Stomach smooth muscle (tissue), 2 donors: Measurements from ENCODE around the gene CYB561D2.
A peak's percentile ranks its signal among the peaks of the same experiment; 100 is the strongest.

ENCODE experiments used
- H3K27ac ChIP-seq: one replicate; pipeline ENCODE4 v1.7.0; 2013; ENCODE audit warnings: mild to moderate bottlenecking, low read length, inconsistent platforms
- H3K27me3 ChIP-seq, 2 donors: one replicate each; pipeline ENCODE4 v1.7.0; 2013; ENCODE audit warnings: low read length in 2 of 2; ENCODE audit not compliant: insufficient read depth in 2 of 2, control insufficient read depth in 1 of 2
- H3K36me3 ChIP-seq, 2 donors: one replicate each; pipeline ENCODE4 v1.7.0; 2013; ENCODE audit warnings: low read length in 2 of 2; ENCODE audit not compliant: control insufficient read depth in 2 of 2, insufficient read depth in 2 of 2
- H3K4me1 ChIP-seq: one replicate; pipeline ENCODE4 v1.7.0; 2013; ENCODE audit warnings: low read length; ENCODE audit not compliant: control insufficient read depth, insufficient read depth
- H3K4me3 ChIP-seq, 2 donors: one replicate each; pipeline ENCODE4 v1.7.0; 2013; ENCODE audit warnings: low read length in 2 of 2
- H3K9ac ChIP-seq, 2 donors: one replicate each; pipeline ENCODE4 v1.7.0; 2013; ENCODE audit warnings: low read length in 2 of 2, mild to moderate bottlenecking in 1 of 2
- H3K9me3 ChIP-seq, 2 donors: one replicate each; pipeline ENCODE4 v1.7.0; 2013; ENCODE audit warnings: low read length in 2 of 2; ENCODE audit not compliant: control insufficient read depth in 2 of 2
- donor health status: healthy.
- donor health status: Pancreatic carcinoma.

CYB561D2 gene

DNA sequence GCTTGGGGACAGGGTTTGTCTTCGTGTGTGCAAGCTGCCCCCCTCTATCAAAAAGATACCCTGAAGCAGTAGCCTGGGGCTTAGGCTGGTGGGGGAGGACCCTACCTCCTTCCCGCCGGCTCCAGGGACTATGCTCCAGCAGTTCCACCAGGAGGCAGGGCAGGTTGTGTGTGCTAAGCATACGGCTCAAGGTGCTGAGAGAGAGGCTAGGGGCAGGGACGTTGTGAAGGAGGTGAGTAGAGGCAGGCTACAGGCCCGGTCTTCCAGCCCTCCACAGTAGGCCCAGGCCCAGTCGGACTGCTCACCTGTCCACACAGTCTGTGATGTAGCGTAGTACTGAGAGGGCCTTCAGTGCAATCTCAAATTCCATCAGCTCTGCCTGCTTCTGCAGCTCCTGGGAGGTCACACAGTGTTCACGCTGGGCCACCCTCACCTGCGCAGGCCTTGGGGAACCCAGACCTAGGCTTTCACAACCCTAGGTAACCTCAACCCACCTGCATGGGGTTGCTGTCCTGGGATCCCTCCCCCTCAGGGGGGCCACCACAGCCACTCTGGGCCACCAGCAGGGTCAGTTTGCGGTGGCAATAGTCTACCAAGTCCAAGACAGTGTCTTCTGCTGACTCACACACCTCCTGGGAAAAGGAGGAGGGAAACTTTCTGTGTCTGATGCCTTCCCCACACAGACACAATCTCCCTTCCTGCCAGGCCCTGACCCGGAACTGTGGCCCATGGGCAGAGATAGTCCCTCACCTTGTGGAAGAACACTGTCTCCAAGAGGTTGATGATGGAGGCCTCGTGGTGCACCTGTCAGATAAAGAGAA, 7.6 kb upstream of the CYB561D2 start:
- Histone ChIP-seq H3K9me3 (no peaks in the 10 kb centered on the region), H3K27ac (no peak overlapping the region), H3K4me1 (peaks cover 37% of the 10 kb centered on the region), H3K4me3 (no peak overlapping the region), H3K9ac (no peak overlapping the region), H3K36me3 (peaks cover 0 to 7% of the 10 kb centered on the region in 2 donors), H3K27me3 (peaks cover 3 to 4% of the 10 kb centered on the region in 2 donors)

DNA sequence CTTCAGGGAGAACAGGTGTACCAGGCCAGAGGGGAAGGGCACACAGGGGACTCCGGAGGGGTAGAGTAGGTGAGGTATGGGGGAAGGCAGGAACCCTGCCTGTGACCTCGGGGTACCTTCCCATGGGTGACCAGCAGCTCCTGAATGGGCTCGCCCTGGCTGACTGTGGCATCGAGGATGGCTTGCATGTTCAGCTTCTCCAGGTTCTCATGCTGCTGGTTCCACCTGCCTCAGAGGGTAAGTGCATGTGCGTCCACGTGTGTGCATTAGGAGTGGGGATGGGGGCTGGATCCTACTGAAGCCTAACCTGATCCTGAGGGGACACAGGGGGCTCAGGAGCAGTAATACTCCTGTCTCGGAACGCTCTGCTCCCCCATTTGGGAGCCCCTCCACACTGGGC, 5.7 kb upstream of the CYB561D2 start:
- Histone ChIP-seq H3K27me3 (peaks cover 3 to 4% of the 10 kb centered on the region in 2 donors), H3K27ac (no peak overlapping the region), H3K9ac (peak overlapping the region in 1 of 2 donors; percentile 46), H3K36me3 (peaks cover 0 to 14% of the 10 kb centered on the region in 2 donors), H3K4me3 (peak overlapping the region; percentile 33 to 69), H3K4me1 (peaks cover 42% of the 10 kb centered on the region), H3K9me3 (no peaks in the 10 kb centered on the region)

DNA sequence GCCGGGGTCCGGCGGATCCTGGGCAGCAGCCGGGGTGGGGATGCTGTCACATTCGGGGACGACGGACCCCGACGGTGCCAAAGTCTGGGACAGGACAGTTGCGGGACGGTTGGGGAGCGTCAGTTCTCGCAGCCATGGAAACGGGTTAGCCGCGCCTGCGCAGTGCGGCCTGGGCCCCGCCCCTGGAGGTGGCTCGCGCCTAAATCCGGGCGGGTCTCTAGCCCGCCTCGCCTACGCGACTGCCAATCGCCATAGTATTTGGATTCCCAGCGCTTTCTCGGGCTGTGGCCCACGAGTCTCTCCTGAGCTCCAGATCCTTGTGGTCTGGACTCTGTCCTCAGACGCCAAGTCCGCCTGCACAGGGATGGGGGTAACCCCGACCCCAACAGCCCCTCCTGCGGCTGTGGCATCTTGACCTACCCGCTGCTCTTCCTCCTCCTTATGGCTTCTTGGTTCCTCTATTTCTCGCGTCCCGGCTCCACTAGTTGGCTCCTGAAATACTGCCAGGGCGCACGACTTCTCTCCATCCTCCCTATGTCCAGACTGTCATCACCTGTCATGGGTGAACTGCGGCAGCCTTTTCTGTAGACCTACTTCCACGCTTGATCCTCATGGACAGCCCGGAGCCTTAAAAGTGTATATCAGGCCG, 5.0 kb upstream of the CYB561D2 start, which contains the start of gene ZMYND10:
Gene ZMYND10 (minus strand): TSS at position 147 of the 649 bp plus-strand sequence. CDS start 153 bp downstream, outside the sequence.
- peaks cover 0 to 14% of the 10 kb centered on the region in 2 donors for H3K36me3 ChIP-seq
- no peaks in the 10 kb centered on the region for H3K9me3 ChIP-seq
- peaks cover 40% of the 10 kb centered on the region for H3K4me1 ChIP-seq
- H3K27ac ChIP-seq = no peak within 1 kb of the TSS
- H3K9ac ChIP-seq = peak within 1 kb of the TSS; percentile 36 to 46
- H3K27me3 ChIP-seq = peaks cover 3 to 4% of the 10 kb centered on the region in 2 donors
- H3K4me3 ChIP-seq = peak within 1 kb of the TSS; percentile 33 to 69

GRCh38 chr3:50347187-50347813, 3.4 kb upstream of the CYB561D2 start:
- Histone ChIP-seq H3K27ac (no peak overlapping the region), H3K9ac (no peak overlapping the region)

DNA sequence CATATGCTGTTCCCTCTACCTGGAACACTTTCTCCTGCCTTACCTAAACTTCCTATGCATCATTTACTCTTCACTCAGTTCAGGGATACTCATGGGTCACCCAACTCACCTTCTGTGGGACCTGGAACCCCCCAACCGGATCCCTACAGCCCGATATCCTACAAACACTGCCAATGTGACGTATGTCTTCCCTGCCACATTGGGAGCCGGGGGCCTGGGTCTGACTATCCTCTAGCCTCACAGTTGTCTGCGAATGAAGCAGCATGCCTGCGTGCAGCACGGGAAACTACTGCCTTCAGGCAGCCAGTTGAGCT, 492 bp upstream of the CYB561D2 start:
- Histone ChIP-seq H3K4me3 (peak overlapping the region; percentile 83 to 99), H3K4me1 (peaks cover 45% of the 10 kb centered on the region), H3K27me3 (peaks cover 0 to 3% of the 10 kb centered on the region in 2 donors), H3K36me3 (peaks cover 4 to 32% of the 10 kb centered on the region in 2 donors), H3K9ac (peak overlapping the region; percentile 74 to 89), H3K9me3 (no peaks in the 10 kb centered on the region), H3K27ac (peak overlapping the region; percentile 90)

More at GRCh38 chr3:50347187-50347813, 3.4 kb upstream of the CYB561D2 start:
- Histone ChIP-seq H3K9me3 (no peaks in the 10 kb centered on the region), H3K4me1 (peaks cover 43% of the 10 kb centered on the region), H3K4me3 (no peak overlapping the region), H3K36me3 (peaks cover 0 to 14% of the 10 kb centered on the region in 2 donors), H3K27me3 (peaks cover 3 to 4% of the 10 kb centered on the region in 2 donors)

- Histone ChIP-seq H3K4me1 (peaks cover 49% of the 10 kb centered on the region), H3K4me3 (peak overlapping the region; percentile 83 to 99), H3K36me3 (peaks cover 4 to 39% of the 10 kb centered on the region in 2 donors), H3K9me3 (no peaks in the 10 kb centered on the region), H3K9ac (peak overlapping the region; percentile 42 to 74), H3K27me3 (no peaks in the 10 kb centered on the region), H3K27ac (peak overlapping the region; percentile 90)
Measured at GRCh38 chr3:50351323-50351697, 648 bp downstream of the CYB561D2 start.

GRCh38 chr3:50352781-50353180, 2.1 kb downstream of the CYB561D2 start:
- no peak overlapping the region for H3K27ac ChIP-seq
- peaks cover 7 to 40% of the 10 kb centered on the region in 2 donors for H3K36me3 ChIP-seq
- no peak overlapping the region for H3K9ac ChIP-seq
- H3K4me3 ChIP-seq = no peak overlapping the region
- no peaks in the 10 kb centered on the region for H3K9me3 ChIP-seq
- H3K27me3 ChIP-seq = no peaks in the 10 kb centered on the region
- H3K4me1 ChIP-seq = peaks cover 61% of the 10 kb centered on the region

GRCh38 chr3:50353245-50354004, 2.8 kb downstream of the CYB561D2 start:
- no peaks in the 10 kb centered on the region for H3K27me3 ChIP-seq
- H3K9ac ChIP-seq = no peak overlapping the region
- H3K27ac ChIP-seq = no peak overlapping the region
- no peak overlapping the region for H3K4me3 ChIP-seq
- H3K4me1 ChIP-seq = peaks cover 65% of the 10 kb centered on the region
- no peaks in the 10 kb centered on the region for H3K9me3 ChIP-seq
- H3K36me3 ChIP-seq = peaks cover 7 to 34% of the 10 kb centered on the region in 2 donors

GRCh38 chr3:50354186-50354764, 3.6 kb downstream of the CYB561D2 start:
- H3K9me3 ChIP-seq = no peaks in the 10 kb centered on the region
- H3K4me3 ChIP-seq = no peak overlapping the region
- H3K27ac ChIP-seq = no peak overlapping the region
- H3K27me3 ChIP-seq = no peaks in the 10 kb centered on the region
- no peak overlapping the region for H3K9ac ChIP-seq
- H3K36me3 ChIP-seq = peaks cover 7 to 31% of the 10 kb centered on the region in 2 donors
- peaks cover 67% of the 10 kb centered on the region for H3K4me1 ChIP-seq

DNA sequence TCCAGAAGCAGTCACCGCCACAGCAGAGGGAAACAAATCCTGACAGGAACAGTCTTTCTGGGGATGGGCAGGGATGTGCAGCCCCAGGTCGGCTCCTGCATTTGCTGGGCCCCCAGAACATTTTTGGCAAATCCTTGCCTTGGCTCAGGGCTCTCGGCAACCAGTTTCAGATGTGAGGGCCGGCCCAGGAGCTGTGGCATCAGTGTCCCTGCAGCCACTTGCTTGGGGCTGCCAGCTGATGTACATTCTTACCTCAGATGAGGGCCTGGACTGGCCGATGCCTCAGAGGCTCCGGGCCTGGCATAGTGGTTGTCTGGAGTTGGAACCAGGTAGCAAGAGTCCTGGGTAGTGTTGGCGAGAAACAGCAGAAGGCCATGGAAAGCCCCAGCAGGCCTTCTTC, 4.2 kb downstream of the CYB561D2 start:
- Histone ChIP-seq H3K4me1 (peaks cover 67% of the 10 kb centered on the region), H3K9ac (no peak overlapping the region), H3K4me3 (no peak overlapping the region), H3K27ac (no peak overlapping the region), H3K27me3 (no peaks in the 10 kb centered on the region), H3K36me3 (peaks cover 7 to 31% of the 10 kb centered on the region in 2 donors), H3K9me3 (no peaks in the 10 kb centered on the region)
